ENCODE measurements around the gene EFHC2.

- TF ChIP-seq CTCF (IDR thresholded peaks at IDR 0.05; ENCODE audit: poor library complexity, severe bottlenecking) (no peak), REST (IDR thresholded peaks at IDR 0.05; ENCODE audit: borderline replicate concordance) (no peak), TAF1 (IDR thresholded peaks at IDR 0.05; ENCODE audit: low read depth) (no peak), EZH2 (IDR thresholded peaks at IDR 0.05; ENCODE audit: borderline replicate concordance, insufficient read depth, low read length, poor library complexity, severe bottlenecking) (no peak), POLR2AphosphoS5 (IDR thresholded peaks at IDR 0.05) (no peak)
Measured at GRCh38 chrX:44216171-44216570, 127.3 kb downstream of the EFHC2 start.
